Measurements from ENCODE around the gene SGPL1. TPM values are rescaled to one million over a fixed set of nuclear protein-coding genes. Genes with fewer than 3 reads are reported as not detected.
A peak's percentile ranks its signal among the peaks of the same experiment; 100 is the strongest.

The SGPL1 gene
- total and polyA plus RNA-seq, 2 experiments from 2014 or later = 12.0 to 42.7 TPM

GRCh38 chr10:70799124-70799523 lies 16.6 kb upstream of the SGPL1 start:
- Histone ChIP-seq H3K27me3 (ENCODE audit: insufficient read depth) (no peaks in the 10 kb centered on the region), H3K4me2 (no peak overlapping the region), H4K20me1 (replicated peaks; ENCODE audit: insufficient read depth) (no peaks in the 10 kb centered on the region), H3K36me3 (ENCODE audit: insufficient read depth) (no peaks in the 10 kb centered on the region), H3K4me3 (no peak overlapping the region), H3K9me2 (ENCODE audit: insufficient read depth) (peaks cover 18% of the 10 kb centered on the region), H3K79me2 (replicated peaks; ENCODE audit: insufficient read depth) (no peaks in the 10 kb centered on the region), H3K27ac (ENCODE audit: low read depth) (no peak overlapping the region), H3F3A (replicated peaks; ENCODE audit: low read depth) (no peaks in the 10 kb centered on the region), H2AFZ (0 out of 2 replicates have a peak overlapping the region, but pooled peaks have one; percentile 43), H3K4me1 (ENCODE audit: insufficient read depth) (no peaks in the 10 kb centered on the region)
- no peak for TF ChIP-seq EZH2phosphoT487 (IDR thresholded peaks at IDR 0.05; ENCODE audit: unreplicated experiment)
- TF ChIP-seq ZNF331 (CRISPR knock-in tag; IDR thresholded peaks at IDR 0.05; ENCODE audit: low read depth) = no peak
- no peak for TF ChIP-seq CTCF (conservative IDR thresholded peaks at IDR 0.05; ENCODE audit: low read depth in 2 of 2)
- no peak for TF ChIP-seq ZNF114 (CRISPR knock-in tag; IDR thresholded peaks at IDR 0.05)
- TF ChIP-seq STAT1 (IDR thresholded peaks at IDR 0.05; ENCODE audit: unreplicated experiment) = no peak
- TF ChIP-seq ETS1 (IDR thresholded peaks at IDR 0.05) = no peak
- no peak for TF ChIP-seq JUNB (IDR thresholded peaks at IDR 0.05; ENCODE audit: unreplicated experiment)
- no peak for TF ChIP-seq ZNF462 (CRISPR knock-in tag; IDR thresholded peaks at IDR 0.05)
- ATAC-seq (no peak), DNase-seq (ENCODE audit: low spot score) (no peak)
- Mint-ChIP-seq H3K36me3 (ENCODE audit: low read depth) (no peaks in the 10 kb centered on the region), H3K4me3 (no peak overlapping the region), H3K9me3 (no peaks in the 10 kb centered on the region), H3K27me3 (ENCODE audit: insufficient read depth, low read depth, poor library complexity) (peaks cover 2% of the 10 kb centered on the region), H3K4me1 (no peaks in the 10 kb centered on the region), H3K27ac (no peak overlapping the region)

Data from GM23338 (cell line).